GM10248 (cell line): Measurements from ENCODE around the gene RNF31.

Source experiments
- CTCF ChIA-PET: fragments of 300-600 bp; sonication (Branson Sonifier 250); formaldehyde crosslinking; extraction: SDS; loops from one replicate; lab custom pipeline; 2021; ENCODE audit warnings: antibody characterized with exemption; lab: Yijun Ruan, JAX
- POLR2A ChIA-PET: fragments of 350-650 bp; sonication (Branson Sonifier 250); formaldehyde crosslinking; extraction: SDS; loops from one replicate; lab custom pipeline; 2020; ENCODE audit warnings: antibody characterized with exemption; lab: Yijun Ruan, JAX
- DNase-seq: peaks from one replicate; pipeline ENCODE4 v3.0.0; 2012; ENCODE audit errors: extremely low spot score
- CTCF ChIP-seq: IDR thresholded peaks from 2 replicates; pipeline ENCODE4 v1.5.1; 2012; ENCODE audit warnings: mild to moderate bottlenecking, low read depth; ENCODE audit errors: extremely low read depth, missing control alignments, control extremely low read depth

The RNF31 gene

DNA sequence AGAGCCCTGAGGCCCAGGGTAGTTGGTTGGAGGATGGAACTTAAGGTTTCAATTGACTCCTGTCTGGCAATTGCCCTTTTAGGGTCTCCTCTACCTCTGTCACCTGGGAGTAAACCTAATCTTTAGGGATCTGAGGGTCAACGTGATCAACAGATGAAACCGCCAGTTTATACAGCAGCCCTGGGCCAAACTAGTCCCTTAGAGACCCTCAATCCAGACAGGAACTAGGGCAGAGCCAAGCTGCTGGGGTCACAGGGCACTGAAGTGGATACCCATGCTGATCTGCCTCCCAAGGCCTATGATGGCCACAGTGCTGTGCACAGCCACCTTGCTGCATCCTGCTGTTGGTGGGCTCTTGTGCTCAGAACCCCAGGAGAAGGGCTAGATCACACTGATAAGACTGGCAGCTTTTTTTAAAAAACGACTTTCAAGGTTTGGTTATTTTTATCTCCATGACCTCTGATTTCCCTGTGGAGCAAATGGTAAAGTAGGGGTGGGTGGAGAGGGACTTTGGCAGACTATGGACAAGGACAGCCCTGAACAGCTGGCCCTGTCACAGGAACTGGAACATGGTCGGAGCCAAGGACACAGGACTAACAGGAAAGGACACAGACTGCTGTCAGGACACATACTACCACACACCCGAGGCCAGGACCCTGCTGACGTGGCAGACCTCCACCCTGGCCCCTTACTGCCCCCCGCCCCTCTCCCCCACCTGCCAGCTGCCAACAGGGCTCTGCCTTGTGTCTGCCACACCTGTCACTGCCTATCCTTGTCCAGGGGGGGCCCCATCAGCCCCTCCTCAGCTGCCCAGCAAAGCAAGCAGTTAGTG is 16.4 kb upstream of the RNF31 start:
- TF ChIP-seq CTCF: no peak
- ChIA-PET CTCF (interaction anchor here (1.1 to 9.1 kb wide), 2 partner anchors 14 to 23 kb away, joined by 3 to 58 read pairs; partner anchors contain the start of genes DCAF11 and NRL), POLR2A (interaction anchor here (0.6 to 1.5 kb wide), 2 partner anchors 16 to 129 kb away, joined by 3 to 5 read pairs; partner anchors contain the start of genes DCAF11 and NRL)
- DNase-seq: no peak

- ChIA-PET CTCF (interaction anchor here (1.1 to 9.1 kb wide), 2 partner anchors 14 to 23 kb away, joined by 3 to 58 read pairs; partner anchors contain the start of genes DCAF11 and NRL), POLR2A (interaction anchor here (0.6 kb wide), 1 partner anchor 130 kb away, joined by 5 read pairs; no protein-coding TSS in a partner anchor)
- no peak for DNase-seq
- no peak for TF ChIP-seq CTCF
Observed at GRCh38 chr14:24131549-24131966, 15.7 kb upstream of the RNF31 start.

- ChIA-PET POLR2A (interaction anchor here (0.6 kb wide), 1 partner anchor 73 kb away, joined by 3 read pairs; the partner anchor contains the start of gene TSSK4), CTCF (interaction anchor here (1.0 to 9.1 kb wide), 3 partner anchors 15 to 28 kb away, joined by 3 to 58 read pairs (median 3); partner anchors contain the start of genes DCAF11 and NRL)
- no peak for DNase-seq
- no peak for TF ChIP-seq CTCF
Observed at GRCh38 chr14:24132061-24132685, 15.1 kb upstream of the RNF31 start.

DNA sequence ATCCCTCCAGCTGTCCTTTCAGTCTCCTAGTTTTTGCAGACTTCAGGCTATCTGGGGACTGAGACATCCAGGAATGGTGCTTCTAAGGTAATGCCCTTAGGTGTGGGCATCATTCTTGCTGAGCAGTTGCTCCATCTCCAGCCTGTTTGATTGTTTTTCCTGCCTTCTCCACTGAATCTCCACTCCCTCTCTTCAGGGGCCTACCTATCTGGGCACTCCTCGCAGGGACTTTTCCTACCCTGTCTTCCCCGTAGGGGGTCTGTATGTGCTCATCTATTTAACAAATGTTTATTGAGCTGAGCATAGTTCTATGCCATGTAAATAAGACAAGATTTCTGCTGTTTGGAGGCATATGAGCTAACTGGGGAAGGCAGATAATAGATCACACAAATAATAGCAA is 14.3 kb upstream of the RNF31 start:
- POLR2A ChIA-PET: interaction anchor here (1.0 kb wide), 1 partner anchor 18 kb away, joined by 3 read pairs; the partner anchor contains the start of genes DCAF11 and NRL
- no peak for TF ChIP-seq CTCF
- CTCF ChIA-PET: interaction anchor here (0.9 to 9.1 kb wide), 7 partner anchors 9 to 109 kb away, joined by 3 to 58 read pairs (median 4); partner anchors contain the start of genes DCAF11, IRF9, NRL and TINF2
- no peak for DNase-seq

DNA sequence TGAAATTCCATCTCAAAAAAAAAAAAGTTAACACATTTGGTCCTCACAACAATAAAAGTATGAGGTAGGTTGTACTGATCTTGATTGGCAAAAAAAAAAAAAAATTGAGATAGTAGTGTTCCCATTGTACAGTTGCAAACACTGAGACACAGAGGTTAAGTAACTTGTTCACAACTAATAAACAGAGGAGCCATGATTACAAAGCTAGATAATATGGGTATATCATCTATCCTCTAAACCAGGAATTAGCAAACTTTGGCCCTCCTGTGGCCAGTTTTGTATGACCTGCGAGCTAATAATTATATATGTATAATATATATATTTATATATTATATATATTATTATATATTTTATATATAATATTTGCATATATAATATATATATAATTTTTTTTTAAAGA is 13.6 kb upstream of the RNF31 start:
- ChIA-PET POLR2A (interaction anchor here (1.0 kb wide), 1 partner anchor 19 kb away, joined by 3 read pairs; the partner anchor contains the start of genes DCAF11 and NRL), CTCF (interaction anchor here (0.9 to 9.1 kb wide), 5 partner anchors 9 to 36 kb away, joined by 3 to 58 read pairs (median 6); partner anchors contain the start of genes DCAF11, IRF9 and NRL)
- no peak for TF ChIP-seq CTCF
- no peak for DNase-seq

GRCh38 chr14:24135584-24135833 is 11.8 kb upstream of the RNF31 start:
- ChIA-PET CTCF (interaction anchor here (1.2 to 4.9 kb wide), 8 partner anchors 9 to 27 kb away, joined by 3 to 37 read pairs (median 6); partner anchors contain the start of genes DCAF11, IRF9, NRL and PSME2), POLR2A (interaction anchor here (1.0 to 2.4 kb wide), 10 partner anchors 9 to 107 kb away, joined by 3 to 28 read pairs (median 4); partner anchors contain the start of genes CHMP4A, DCAF11, IRF9 and NRL)
- no peak for DNase-seq
- no peak for TF ChIP-seq CTCF
